ENCODE data around the gene FGF21.
A peak's percentile ranks its signal among the peaks of the same experiment; 100 is the strongest.
"Not testable (repeated sequence)": the region's sequence is repeated elsewhere in the genome, so short reads cannot be mapped to it uniquely, and the experiment has no call there.

Gene FGF21

DNA sequence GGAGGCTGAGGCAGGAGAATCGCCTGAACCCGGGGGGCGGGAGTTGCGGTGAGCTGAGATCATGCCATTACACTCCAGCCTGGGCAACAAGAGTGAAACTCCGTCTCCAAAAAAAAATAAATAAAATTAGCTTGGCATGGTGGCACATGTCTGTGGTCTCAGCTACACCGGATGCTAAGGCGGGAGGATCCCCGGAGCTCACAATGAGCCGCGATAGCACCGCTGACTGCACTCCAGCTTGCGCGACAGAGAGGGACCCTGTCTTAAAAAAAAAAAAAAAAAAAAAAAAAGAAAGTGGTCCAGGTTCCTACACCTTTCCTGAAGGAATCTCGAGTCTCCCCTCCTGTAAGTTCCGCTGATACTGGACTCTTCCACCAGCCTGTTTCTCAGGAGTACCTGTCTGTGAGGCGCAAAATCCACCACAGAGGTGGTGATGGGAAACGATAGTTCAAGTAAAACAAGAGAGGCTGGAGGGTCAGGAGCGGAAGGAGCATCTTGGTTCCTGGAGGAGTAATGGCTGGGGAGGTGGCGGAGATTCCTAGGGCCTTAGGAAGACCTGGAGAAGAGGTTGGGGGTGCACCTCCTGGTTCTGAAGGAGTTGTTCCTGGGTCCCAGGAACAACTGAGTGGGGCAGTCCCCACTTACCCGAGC lies 3.4 kb upstream of the FGF21 start:
- peak in 1 of 14 donors; percentile 76 for DNase-seq

DNA sequence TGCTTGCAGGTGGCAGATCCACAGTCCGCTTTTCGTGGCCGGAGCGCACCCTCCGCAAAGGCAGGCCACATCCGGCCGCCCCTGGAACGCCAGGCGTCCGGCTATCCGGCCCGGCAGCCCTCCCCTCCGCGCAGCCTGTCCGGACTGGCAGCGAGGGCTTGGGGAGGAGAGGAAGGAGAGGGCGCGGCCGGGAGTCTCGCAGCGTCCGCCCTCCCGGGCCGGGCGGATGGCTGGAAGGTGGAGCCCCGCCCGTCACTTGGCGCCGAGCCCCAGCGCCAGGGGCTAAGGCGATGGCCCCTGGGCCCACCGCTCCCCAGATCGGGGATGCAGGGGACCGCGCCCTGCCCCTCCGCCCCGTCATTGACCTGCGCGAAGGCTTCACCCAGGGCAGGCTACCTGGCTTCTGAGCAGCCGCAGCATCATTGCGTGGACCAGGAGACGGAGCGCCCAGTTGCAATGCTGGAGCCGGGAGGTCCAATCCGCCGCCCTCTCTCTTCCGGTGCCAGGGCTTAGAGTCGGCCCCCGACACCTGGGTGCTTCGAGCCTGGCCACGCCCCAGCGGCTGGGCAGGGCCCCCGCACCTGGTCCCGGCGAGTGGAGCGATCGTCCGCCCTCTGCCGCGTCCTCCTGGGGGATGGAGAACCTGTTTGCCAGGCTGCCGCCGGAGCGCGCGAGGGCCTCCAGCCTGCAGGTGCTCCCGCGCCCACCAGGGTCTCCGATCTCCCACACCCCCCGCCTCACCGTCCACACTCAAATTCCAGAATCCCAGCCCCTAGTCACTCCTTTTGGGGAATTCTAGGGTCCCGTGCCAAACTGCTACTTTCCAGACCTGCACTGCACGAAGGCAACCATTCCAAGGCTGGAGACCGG lies 2.6 kb upstream of the FGF21 start, which contains the start of gene FUT1:
Gene FUT1 (minus strand): TSS at position 146 of the 870 bp plus-strand sequence. CDS start 1,360 bp downstream, outside the sequence.
- peak in 2 of 14 donors; percentile 37 to 83 for DNase-seq

DNA sequence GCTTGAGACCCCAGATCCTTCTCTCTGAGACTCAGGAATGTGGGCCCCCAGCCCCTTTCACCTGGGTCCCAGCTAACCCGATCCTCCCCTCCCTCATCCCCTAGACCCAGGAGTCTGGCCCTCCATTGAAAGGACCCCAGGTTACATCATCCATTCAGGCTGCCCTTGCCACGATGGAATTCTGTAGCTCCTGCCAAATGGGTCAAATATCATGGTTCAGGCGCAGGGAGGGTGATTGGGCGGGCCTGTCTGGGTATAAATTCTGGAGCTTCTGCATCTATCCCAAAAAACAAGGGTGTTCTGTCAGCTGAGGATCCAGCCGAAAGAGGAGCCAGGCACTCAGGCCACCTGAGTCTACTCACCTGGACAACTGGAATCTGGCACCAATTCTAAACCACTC lies 463 bp downstream of the FGF21 start:
- DNase-seq = no peak

DNA sequence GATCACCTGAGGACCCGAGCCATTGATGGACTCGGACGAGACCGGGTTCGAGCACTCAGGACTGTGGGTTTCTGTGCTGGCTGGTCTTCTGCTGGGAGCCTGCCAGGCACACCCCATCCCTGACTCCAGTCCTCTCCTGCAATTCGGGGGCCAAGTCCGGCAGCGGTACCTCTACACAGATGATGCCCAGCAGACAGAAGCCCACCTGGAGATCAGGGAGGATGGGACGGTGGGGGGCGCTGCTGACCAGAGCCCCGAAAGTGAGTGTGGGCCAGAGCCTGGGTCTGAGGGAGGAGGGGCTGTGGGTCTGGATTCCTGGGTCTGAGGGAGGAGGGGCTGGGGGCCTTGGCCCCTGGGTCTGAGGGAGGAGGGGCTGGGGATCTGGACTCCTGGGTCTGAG lies 888 bp downstream of the FGF21 start:
- DNase-seq = no peak

DNA sequence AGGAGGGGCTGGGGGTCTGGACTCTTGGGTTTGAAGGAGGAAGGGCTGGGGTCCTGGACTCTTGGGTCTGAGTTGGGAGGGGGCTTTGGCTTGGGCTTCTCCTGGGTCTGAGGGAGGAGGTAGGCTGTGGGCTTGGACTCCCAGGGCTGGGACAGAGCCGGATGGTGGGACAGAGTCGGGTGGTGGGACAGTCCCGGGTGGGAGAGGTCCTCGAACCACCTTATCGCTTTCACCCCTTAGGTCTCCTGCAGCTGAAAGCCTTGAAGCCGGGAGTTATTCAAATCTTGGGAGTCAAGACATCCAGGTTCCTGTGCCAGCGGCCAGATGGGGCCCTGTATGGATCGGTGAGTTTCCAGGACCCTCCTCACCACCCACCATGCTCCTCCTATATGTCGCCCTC lies 1.4 kb downstream of the FGF21 start:
- DNase-seq = no peak

DNA sequence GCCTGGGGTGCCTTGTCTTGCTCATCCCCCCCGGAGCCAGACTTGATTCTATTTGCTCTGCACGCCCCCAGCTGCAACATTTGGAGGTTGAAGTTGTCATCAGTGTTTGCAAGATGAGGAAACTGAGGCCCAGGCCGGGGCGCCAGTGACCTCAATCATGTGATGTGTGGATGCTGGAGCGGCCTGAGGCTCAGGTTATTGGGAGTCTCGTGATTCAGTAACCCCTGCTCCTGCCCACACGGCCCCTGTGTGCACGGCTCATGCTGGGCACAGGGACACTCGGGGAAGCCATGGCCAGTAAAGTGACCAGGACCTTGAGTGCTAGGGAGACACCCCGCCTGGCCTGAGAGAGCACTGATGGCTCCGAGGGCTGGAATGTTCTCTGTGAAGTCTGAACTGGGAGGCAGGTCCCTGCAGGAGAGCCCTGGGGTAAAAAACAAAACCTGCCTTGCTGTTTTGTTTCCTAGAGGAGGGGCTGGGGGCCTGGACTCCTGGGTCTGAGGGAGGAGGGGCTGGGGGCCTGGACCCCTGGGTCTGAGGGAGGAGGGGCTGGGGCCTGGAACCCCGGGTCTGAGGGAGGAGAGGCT lies 1.9 kb downstream of the FGF21 start:
- DNase-seq = no peak

DNA sequence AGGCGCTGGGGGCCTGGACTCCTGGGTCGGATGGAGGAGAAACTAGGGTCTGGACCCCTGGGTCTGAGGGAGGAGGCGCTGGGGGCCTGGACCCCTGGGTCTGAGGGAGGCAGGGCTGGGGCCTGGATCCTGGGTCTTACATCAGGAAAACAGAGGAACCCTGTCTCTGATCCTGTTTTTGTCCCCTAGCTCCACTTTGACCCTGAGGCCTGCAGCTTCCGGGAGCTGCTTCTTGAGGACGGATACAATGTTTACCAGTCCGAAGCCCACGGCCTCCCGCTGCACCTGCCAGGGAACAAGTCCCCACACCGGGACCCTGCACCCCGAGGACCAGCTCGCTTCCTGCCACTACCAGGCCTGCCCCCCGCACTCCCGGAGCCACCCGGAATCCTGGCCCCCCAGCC lies 2.4 kb downstream of the FGF21 start:
- DNase-seq = no peak

DNA sequence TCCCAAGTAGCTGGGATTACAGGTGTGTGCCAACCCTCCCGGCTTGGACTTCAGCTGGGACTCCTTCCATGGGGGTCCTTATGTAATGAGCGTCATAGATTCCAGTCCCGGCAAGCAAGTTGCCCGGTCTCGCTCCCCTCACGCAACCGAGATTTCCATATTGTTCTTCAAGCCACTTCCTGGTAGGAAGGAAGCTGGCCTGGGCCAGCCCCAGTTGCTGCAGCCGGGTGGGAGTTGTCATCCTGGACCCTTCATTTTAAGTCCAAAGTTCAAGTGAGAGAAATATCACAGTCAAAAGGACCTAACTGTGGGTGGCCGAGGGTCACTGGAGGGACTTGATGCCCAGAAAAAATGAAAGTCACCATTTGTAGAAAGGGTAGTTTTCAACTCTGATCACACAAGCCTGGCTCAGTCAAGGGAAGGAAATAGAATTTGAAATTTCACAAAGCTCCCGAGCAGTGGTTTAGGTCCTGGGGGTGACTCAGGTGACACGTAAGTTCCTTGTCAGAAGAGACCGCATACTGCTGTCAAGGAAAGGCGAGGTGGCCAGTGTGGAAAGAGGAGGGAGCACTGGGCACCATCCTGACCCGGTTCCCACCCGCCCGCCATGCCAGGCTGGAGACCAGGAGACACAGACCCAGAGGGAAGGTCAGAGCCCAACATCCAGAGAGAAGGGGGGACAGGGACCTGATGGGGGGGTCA lies 5.3 kb downstream of the FGF21 start:
- DNase-seq = no peak

DNA sequence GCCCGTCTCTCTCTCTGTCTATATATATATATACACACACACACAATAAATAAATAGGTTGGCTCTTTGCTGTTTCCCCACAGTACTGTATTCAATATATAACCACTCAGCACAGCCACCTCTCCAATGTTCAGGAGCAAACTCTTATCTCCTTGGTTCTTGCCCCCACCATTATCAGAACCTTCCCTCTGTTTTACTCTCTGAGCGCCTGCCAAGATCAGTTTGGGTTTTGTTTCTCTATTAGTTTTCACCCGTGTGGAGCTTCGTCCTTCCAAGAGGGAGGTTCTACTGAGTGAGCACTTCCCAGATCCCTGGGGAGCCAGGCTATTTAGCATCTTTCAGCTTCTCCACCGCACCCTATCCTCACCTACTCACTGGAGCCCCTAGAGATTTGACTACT lies 10.5 kb downstream of the FGF21 start:
- not testable (repeated sequence) for DNase-seq

DNA sequence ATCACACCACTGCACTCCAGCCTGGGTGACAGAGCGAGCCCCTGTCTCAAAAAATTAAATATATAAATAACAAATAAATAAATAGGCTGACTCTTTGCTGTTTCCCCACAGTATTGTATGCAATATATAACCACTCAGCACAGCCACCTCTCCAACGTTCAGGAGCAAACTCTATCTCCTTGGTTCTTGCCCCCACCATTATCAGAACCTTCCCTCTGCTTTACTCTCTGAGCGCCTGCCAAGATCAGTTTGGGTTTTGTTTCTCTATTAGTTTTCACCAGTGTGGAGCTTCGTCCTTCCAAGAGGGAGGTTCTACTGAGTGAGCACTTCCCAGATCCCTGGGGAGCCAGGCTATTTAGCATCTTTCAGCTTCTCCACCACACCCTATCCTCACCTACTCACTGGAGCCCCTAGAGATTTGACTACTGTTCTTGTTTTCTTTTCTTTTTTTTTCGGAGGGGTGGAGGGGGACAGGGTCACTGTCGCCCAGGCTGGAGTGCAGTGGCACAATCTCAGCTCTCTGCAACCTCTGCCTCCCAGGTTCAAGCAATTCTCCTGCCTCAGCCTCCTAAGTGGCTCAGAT lies 12.9 kb downstream of the FGF21 start:
- not testable (repeated sequence) for DNase-seq

DNA sequence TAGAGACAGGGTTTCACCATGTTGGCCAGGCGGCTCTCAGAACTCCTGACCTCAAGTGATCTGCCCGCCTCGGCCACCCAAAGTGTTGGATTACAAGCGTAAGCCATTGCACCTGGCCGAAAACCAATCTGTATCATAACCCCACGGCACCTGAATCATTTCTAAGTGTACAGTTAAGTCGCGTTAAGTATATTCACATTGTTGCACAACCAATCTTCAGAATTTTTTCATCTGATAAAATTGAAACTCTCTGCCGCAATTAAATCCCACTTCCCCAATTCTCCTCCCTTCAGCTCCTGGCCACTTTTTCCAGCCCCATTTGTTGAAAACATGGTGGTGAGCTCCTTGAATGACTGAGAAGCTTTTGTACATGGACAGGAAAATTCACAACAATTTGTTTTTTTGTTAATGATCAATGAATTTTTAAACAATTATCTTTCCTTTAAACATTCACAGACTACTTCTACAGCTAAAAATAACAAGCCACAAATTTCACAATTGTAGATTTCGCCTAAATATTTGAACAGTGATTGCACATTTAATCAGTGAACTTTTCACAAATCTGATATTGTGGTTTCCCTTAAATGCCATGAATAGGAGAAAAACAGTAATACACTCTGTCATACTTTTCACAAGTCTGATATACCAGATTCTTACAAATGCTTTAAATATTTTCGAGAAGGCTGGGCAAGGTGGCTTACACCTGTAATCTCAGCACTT lies 13.8 kb downstream of the FGF21 start:
- no peak for DNase-seq

DNA sequence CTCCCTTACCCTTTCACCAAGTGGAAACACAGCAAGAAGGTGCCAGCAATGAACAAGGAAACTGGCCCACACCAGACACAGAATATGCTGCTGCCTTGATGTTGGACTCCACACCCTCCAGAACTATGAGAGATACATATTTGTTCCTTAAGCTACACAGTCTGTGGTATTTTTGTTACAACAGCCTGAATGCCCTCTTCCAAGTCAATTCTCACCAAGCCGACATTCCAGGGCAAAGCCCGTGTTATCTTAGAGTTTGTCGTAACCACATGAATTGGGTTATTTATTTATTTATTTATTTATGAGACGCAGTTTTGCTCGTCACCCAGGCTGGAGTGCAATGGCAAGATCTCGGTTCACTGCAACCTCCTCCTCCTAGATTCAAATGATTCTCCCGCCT lies 14.9 kb downstream of the FGF21 start:
- DNase-seq = no peak

DNA sequence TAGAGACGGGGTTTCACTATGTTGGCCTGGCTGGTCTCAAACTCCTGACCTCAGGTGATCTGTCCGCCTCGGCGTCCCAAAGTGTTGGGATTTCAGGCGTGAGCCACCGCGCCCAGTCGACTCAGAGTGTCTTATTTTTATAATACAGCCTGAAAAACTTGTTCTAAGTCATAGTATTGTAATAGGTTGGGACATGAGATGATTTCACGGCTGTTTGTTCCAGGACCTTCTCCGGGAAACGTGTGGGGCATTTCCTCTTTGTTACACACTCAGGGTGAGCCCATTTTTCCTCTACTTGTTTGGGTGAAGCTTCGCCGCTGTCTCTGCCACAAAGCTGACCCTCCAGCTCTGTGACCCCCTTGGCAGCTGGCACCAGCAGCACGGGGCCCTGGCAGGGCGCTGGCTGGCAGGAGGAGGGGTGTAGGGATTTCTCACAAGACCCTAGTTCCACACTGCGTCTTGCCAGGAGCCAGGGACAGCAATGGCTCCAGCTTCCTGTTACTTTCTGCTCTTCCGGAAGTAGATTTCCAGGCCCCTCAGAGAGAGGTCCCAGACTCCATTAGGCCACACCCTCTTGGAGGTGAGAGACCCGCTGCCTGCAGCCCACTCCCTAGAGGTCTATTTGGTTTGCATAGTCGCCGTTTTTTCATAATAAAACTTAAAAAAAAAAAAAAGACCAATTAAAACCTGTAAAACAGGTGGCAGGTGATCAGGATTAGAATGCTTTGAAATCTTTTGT lies 15.6 kb downstream of the FGF21 start:
- no peak for DNase-seq

DNA sequence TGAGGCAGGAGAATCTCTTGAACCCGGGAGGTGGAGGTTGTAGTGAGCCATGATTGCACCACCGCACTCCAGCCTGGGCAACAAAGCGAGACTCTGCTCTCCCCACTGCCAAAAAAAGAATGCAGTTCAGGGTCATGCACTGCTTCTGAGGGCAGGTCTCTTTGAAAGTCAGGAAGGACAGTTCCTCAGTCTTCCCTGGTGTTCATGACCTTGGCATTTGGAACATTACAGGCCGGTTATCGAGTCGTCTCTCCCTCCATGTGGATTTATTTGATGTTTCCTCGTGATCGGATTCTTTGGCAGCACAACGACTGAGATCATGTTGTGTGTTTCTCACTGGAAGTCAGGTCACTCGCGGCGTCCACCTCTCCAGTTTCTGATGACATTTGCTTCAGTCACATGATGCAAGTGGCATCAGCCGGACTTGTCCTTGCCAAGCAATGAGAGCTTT lies 17.2 kb downstream of the FGF21 start:
- no peak for DNase-seq

DNA sequence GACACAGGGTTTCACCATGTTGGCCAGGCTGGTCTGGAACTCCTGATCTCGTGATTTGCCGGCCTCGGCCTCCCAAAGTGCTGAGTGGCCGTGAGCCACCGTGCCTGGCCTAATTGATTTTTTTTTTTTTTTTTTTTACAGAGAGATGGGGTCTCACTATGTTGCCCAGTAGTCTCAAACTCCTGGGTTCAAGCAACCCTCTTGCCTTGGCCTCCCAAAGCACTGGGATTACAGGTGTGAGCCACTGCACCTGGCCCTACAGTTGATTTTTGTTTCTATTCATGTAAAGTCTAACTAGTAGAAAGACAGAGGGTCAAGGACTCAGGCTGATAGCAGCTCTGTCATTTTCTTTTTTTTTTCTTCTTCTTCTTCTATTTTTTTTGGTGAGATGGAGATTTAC lies 21.8 kb downstream of the FGF21 start:
- DNase-seq = no peak

DNA sequence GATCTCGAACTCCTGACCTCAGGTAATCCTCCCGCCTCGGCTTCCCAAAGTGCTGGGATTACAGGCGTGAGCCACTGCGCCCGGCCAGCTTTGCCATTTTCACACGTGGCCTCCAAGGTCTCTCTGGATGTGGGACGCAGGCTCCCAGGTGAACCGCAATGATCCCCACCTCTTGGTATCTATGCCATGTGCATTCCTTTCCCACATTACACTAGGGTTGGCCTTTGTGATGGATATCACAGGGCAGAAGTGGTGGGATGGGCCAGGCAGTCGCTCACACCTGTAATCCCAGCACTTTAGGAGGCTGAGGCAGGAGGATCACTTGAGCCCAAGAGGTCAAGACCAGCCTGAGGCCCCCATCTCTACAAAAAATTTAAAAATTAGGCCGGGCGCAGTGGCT lies 22.4 kb downstream of the FGF21 start:
- DNase-seq = no peak

DNA sequence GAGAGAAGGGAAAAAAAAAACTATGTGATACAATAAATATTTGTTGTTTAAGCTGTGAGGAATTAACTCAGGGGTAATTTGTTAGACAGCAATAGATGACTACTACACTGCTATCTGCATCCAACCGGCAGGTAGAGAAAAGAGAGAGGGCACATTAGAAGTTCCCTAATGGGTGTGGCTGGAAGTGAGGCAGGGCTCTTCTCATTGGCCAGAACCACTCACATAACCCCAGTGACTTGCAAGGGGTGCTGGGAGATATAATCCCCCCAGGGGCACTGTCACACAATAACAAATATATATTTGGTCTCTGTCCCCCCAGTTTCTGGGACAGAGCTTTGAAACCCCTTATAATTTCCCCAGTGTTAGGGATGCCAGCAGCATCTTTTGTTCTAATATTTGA lies 24.3 kb downstream of the FGF21 start:
- no peak for DNase-seq

DNA sequence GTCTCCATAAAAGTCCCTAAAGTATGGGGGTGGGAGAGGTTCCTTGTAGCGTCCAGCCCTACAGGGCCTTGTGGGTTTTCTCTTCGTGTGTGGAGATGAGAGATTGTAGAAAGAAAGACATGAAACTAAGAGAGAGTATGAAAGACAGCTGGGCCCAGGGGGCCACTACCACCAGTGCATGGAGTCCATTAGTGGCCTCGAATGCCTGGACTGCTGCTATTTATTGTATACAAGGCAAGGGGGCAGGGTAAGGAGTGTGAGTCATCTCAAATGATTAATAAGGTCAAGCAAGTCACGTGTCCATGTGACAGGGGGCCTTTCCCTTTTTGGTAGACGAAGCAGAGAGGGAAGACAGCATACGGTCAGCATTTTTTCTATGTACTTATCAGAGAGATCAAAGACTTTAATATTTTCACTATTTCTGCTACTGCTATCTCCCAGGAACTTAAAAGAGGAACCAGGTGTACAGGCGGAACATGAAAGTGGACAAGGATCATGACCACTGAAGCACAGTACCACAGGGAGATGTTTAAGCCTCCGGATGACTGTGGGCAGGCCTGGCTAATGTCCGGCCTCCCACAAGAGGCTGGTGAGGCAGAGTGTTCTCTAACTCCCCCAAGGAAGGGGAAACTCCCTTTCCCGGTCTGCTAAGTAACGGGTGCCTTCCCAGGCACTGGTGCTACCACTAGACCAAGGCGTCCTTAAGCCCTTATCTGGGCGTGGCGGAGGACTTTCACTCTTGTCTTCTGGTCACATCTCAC lies 25.5 kb downstream of the FGF21 start:
- peak in 2 of 14 donors; percentile 1 to 3 for DNase-seq

DNA sequence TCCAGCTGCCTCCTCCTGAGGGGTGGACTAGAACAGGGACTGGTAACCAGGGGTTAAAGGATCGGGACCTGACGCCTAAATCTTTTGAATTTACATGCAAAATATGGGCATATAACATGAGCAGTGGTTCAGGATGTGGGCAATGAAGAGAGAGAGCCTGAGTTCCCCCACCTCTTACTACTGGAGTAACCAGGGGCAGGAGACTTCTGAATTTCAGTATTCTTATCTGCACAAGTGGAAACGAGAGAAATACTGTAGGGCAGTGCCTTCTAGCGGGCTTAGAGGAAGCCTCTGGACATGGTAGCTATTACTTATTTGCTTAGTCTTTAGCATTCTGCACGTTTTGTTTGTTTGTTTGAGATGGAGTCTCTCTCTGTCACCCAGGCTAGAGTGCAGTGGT lies 29.2 kb downstream of the FGF21 start:
- DNase-seq = no peak

DNA sequence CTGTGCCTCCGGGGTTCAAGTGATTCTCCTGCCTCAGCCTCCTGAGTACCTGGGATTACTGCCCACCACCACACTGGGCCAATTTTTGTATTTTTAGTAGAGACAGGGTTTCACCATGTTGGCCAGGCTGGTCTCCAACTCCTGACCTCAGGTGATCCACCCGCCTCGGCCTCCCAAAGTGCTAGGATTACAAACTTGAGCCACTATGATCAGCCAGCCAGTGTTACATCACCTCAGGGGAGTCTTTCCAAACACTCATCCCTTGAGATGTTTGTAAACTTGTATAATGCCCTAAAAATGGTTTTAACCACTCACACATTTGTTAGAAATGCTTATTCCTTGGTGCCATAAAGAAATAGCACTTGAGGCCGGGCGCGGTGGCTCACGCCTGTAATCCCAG lies 31.1 kb downstream of the FGF21 start:
- DNase-seq = not testable (repeated sequence)

All from C1 segment of cervical spinal cord (tissue), 14 donors.